ENCODE results near the gene RNF133. TPM values are rescaled to one million over a fixed set of nuclear protein-coding genes. Genes with fewer than 3 reads are reported as not detected.
"Not testable (repeated sequence)": the region's sequence is repeated elsewhere in the genome, so short reads cannot be mapped to it uniquely, and the experiment has no call there.

RNF133 gene
- total RNA-seq, 5 donors from 2014 or later (not counting 1 experiment from before 2014, with no cell fraction given) = not detected

- peaks cover 2 to 7% (median 3%) of the 10 kb centered on the region in 3 donors for H3K9me3 Mint-ChIP-seq
- Histone ChIP-seq H3K27me3 (replicated peaks in 1 of 2; ENCODE audit: control insufficient read depth in 2 of 2, extremely low read depth in 1 of 2, insufficient read depth in 2 of 2, low read length in 1 of 2) (no peaks in the 10 kb centered on the region), H3K36me3 (ENCODE audit: control insufficient read depth in 2 of 2, extremely low read depth in 1 of 2, insufficient read depth in 1 of 2, low read length in 1 of 2) (no peaks in the 10 kb centered on the region), H3K4me1 (ENCODE audit: control insufficient read depth in 1 of 2, extremely low read depth in 1 of 2, insufficient read depth in 2 of 2, low read length in 2 of 2) (no peaks in the 10 kb centered on the region), H3K9me3 (no peaks in the 10 kb centered on the region), H3K4me3 (ENCODE audit: control insufficient read depth in 1 of 2, extremely low read depth in 1 of 2, low read length in 1 of 2) (no peak overlapping the region), H3K27ac (ENCODE audit: low read length) (no peak overlapping the region)
- DNase-seq = no peak
- ChIA-PET CTCF (no interaction called here), POLR2A (no interaction called here)
- H3K27ac Mint-ChIP-seq = no peak overlapping the region
- H3K27me3 Mint-ChIP-seq = no peaks in the 10 kb centered on the region
- no peak for ATAC-seq (replicated peaks in 1 of 4)
- no peaks in the 10 kb centered on the region for H3K4me1 Mint-ChIP-seq
- no CpG with 5 or more reads among the region's 2 CpGs for WGBS (ENCODE audit: insufficient coverage)
- H3K36me3 Mint-ChIP-seq = no peaks in the 10 kb centered on the region
- no peak overlapping the region for H3K4me3 Mint-ChIP-seq
Measured at GRCh38 chr7:122684504-122684903, 14.4 kb downstream of the RNF133 start.

GRCh38 chr7:122682815-122683550, 15.9 kb downstream of the RNF133 start:
- Mint-ChIP-seq H3K27me3 (no peaks in the 10 kb centered on the region), H3K4me3 (no peak overlapping the region), H3K36me3 (no peaks in the 10 kb centered on the region), H3K9me3 (peaks cover 3 to 19% (median 11%) of the 10 kb centered on the region in 3 donors), H3K27ac (no peak overlapping the region), H3K4me1 (no peaks in the 10 kb centered on the region)
- 67% methylated on average over 4 of the region's 8 CpGs for WGBS (ENCODE audit: insufficient coverage)
- no peak overlapping the region for H3K4me3 ChIP-seq (ENCODE audit: control insufficient read depth in 1 of 2, extremely low read depth in 1 of 2, low read length in 1 of 2)
- no peaks in the 10 kb centered on the region for H3K27me3 ChIP-seq (replicated peaks in 1 of 2; ENCODE audit: control insufficient read depth in 2 of 2, extremely low read depth in 1 of 2, insufficient read depth in 2 of 2, low read length in 1 of 2)
- ChIA-PET CTCF (no interaction called here), POLR2A (no interaction called here)
- ATAC-seq (replicated peaks in 1 of 4) = no peak
- no peak overlapping the region for H3K27ac ChIP-seq (ENCODE audit: low read length)
- no peaks in the 10 kb centered on the region for H3K4me1 ChIP-seq (ENCODE audit: control insufficient read depth in 1 of 2, extremely low read depth in 1 of 2, insufficient read depth in 2 of 2, low read length in 2 of 2)
- H3K9me3 ChIP-seq = no peaks in the 10 kb centered on the region
- no peaks in the 10 kb centered on the region for H3K36me3 ChIP-seq (ENCODE audit: control insufficient read depth in 2 of 2, extremely low read depth in 1 of 2, insufficient read depth in 1 of 2, low read length in 1 of 2)
- no peak for DNase-seq

- POLR2A ChIA-PET; H3K4me3 ChIP-seq (ENCODE audit: control insufficient read depth in 1 of 2, extremely low read depth in 1 of 2, low read length in 1 of 2); H3K27ac Mint-ChIP-seq; H3K36me3 ChIP-seq (ENCODE audit: control insufficient read depth in 2 of 2, extremely low read depth in 1 of 2, insufficient read depth in 1 of 2, low read length in 1 of 2); H3K4me1 Mint-ChIP-seq; H3K4me3 Mint-ChIP-seq; DNase-seq; H3K27me3 ChIP-seq (replicated peaks in 1 of 2; ENCODE audit: control insufficient read depth in 2 of 2, extremely low read depth in 1 of 2, insufficient read depth in 2 of 2, low read length in 1 of 2); H3K4me1 ChIP-seq (ENCODE audit: control insufficient read depth in 1 of 2, extremely low read depth in 1 of 2, insufficient read depth in 2 of 2, low read length in 2 of 2); H3K27me3 Mint-ChIP-seq; CTCF ChIA-PET; H3K36me3 Mint-ChIP-seq; H3K9me3 ChIP-seq; ATAC-seq (replicated peaks in 1 of 4); H3K27ac ChIP-seq (ENCODE audit: low read length): not testable (repeated sequence)
- WGBS (ENCODE audit: insufficient coverage) = 96% methylated on average over 12 of the region's 16 CpGs
- peaks cover 3 to 20% (median 19%) of the 10 kb centered on the region in 3 donors for H3K9me3 Mint-ChIP-seq
Measured at GRCh38 chr7:122681186-122681585, 17.7 kb downstream of the RNF133 start.

- Mint-ChIP-seq H3K4me1 (no peaks in the 10 kb centered on the region), H3K27ac (no peak overlapping the region), H3K4me3 (no peak overlapping the region), H3K9me3 (peaks cover 3 to 20% (median 19%) of the 10 kb centered on the region in 3 donors), H3K27me3 (no peaks in the 10 kb centered on the region), H3K36me3 (no peaks in the 10 kb centered on the region)
- no peak overlapping the region for H3K4me3 ChIP-seq (ENCODE audit: control insufficient read depth in 1 of 2, extremely low read depth in 1 of 2, low read length in 1 of 2)
- H3K27me3 ChIP-seq (replicated peaks in 1 of 2; ENCODE audit: control insufficient read depth in 2 of 2, extremely low read depth in 1 of 2, insufficient read depth in 2 of 2, low read length in 1 of 2) = no peaks in the 10 kb centered on the region
- no peaks in the 10 kb centered on the region for H3K4me1 ChIP-seq (ENCODE audit: control insufficient read depth in 1 of 2, extremely low read depth in 1 of 2, insufficient read depth in 2 of 2, low read length in 2 of 2)
- WGBS (ENCODE audit: insufficient coverage) = no CpG with 5 or more reads among the region's 1 CpG
- no peak for ATAC-seq (replicated peaks in 1 of 4)
- POLR2A ChIA-PET = no interaction called here
- no peaks in the 10 kb centered on the region for H3K36me3 ChIP-seq (ENCODE audit: control insufficient read depth in 2 of 2, extremely low read depth in 1 of 2, insufficient read depth in 1 of 2, low read length in 1 of 2)
- CTCF ChIA-PET = no interaction called here
- DNase-seq = no peak
- H3K27ac ChIP-seq (ENCODE audit: low read length) = no peak overlapping the region
- H3K9me3 ChIP-seq = no peaks in the 10 kb centered on the region
Measured at GRCh38 chr7:122679813-122680212, 19.1 kb downstream of the RNF133 start.

GRCh38 chr7:122679269-122679709, 19.6 kb downstream of the RNF133 start:
- H3K36me3 ChIP-seq (ENCODE audit: control insufficient read depth in 2 of 2, extremely low read depth in 1 of 2, insufficient read depth in 1 of 2, low read length in 1 of 2); H3K27me3 ChIP-seq (replicated peaks in 1 of 2; ENCODE audit: control insufficient read depth in 2 of 2, extremely low read depth in 1 of 2, insufficient read depth in 2 of 2, low read length in 1 of 2); H3K27ac ChIP-seq (ENCODE audit: low read length); H3K4me1 ChIP-seq (ENCODE audit: control insufficient read depth in 1 of 2, extremely low read depth in 1 of 2, insufficient read depth in 2 of 2, low read length in 2 of 2); H3K9me3 ChIP-seq; H3K27me3 Mint-ChIP-seq; ATAC-seq (replicated peaks in 1 of 4); POLR2A ChIA-PET; CTCF ChIA-PET; H3K36me3 Mint-ChIP-seq; H3K4me3 ChIP-seq (ENCODE audit: control insufficient read depth in 1 of 2, extremely low read depth in 1 of 2, low read length in 1 of 2); DNase-seq; H3K27ac Mint-ChIP-seq; H3K4me3 Mint-ChIP-seq; H3K4me1 Mint-ChIP-seq: not testable (repeated sequence)
- WGBS (ENCODE audit: insufficient coverage) = 55% methylated on average over 7 of the region's 9 CpGs
- H3K9me3 Mint-ChIP-seq = peaks cover 6 to 22% (median 20%) of the 10 kb centered on the region in 3 donors

GRCh38 chr7:122677149-122677548, 21.8 kb downstream of the RNF133 start:
- ATAC-seq (replicated peaks in 1 of 4) (no peak), DNase-seq (no peak)
- peaks cover 8 to 20% (median 16%) of the 10 kb centered on the region in 3 donors for H3K9me3 Mint-ChIP-seq
- Histone ChIP-seq H3K4me3 (ENCODE audit: control insufficient read depth in 1 of 2, extremely low read depth in 1 of 2, low read length in 1 of 2) (no peak overlapping the region), H3K27ac (ENCODE audit: low read length) (no peak overlapping the region), H3K27me3 (replicated peaks in 1 of 2; ENCODE audit: control insufficient read depth in 2 of 2, extremely low read depth in 1 of 2, insufficient read depth in 2 of 2, low read length in 1 of 2) (no peaks in the 10 kb centered on the region), H3K36me3 (ENCODE audit: control insufficient read depth in 2 of 2, extremely low read depth in 1 of 2, insufficient read depth in 1 of 2, low read length in 1 of 2) (no peaks in the 10 kb centered on the region), H3K4me1 (ENCODE audit: control insufficient read depth in 1 of 2, extremely low read depth in 1 of 2, insufficient read depth in 2 of 2, low read length in 2 of 2) (no peaks in the 10 kb centered on the region), H3K9me3 (no peaks in the 10 kb centered on the region)
- H3K36me3 Mint-ChIP-seq = no peaks in the 10 kb centered on the region
- ChIA-PET CTCF (interaction anchor here in 1 of 2 donors (0.6 kb wide), 1 partner anchor 18 kb away, joined by 4 read pairs; no protein-coding TSS in a partner anchor), POLR2A (no interaction called here)
- no CpG with 5 or more reads among the region's 1 CpG for WGBS (ENCODE audit: insufficient coverage)
- no peaks in the 10 kb centered on the region for H3K4me1 Mint-ChIP-seq
- H3K27ac Mint-ChIP-seq = no peak overlapping the region
- H3K27me3 Mint-ChIP-seq = no peaks in the 10 kb centered on the region
- no peak overlapping the region for H3K4me3 Mint-ChIP-seq
